OCI-LY7 (cell line): ENCODE measurements around the gene SLIT3. TPM values are rescaled to one million over a fixed set of nuclear protein-coding genes. Genes with fewer than 3 reads are reported as not detected.

Experiments used
- BruUV-seq: library from RNA; stranded (reverse); fragments of 400-500 nt; replicated peaks from 2 replicates; lab custom pipeline; 2021; lab: Mats Ljungman, UMichigan
- CTCF ChIA-PET: fragments of 300-600 bp; sonication (Branson Sonifier 250); formaldehyde crosslinking; loops from one replicate; lab custom pipeline; 2022; ENCODE audit warnings: antibody characterized with exemption; ENCODE audit not compliant: unreplicated experiment; lab: Charles Lee
- POLR2A ChIA-PET: fragments of 300-600 bp; sonication (Branson Sonifier 250); formaldehyde crosslinking; loops from one replicate; lab custom pipeline; 2022; ENCODE audit warnings: antibody characterized with exemption; lab: Charles Lee
- DNase-seq: peaks from one replicate; pipeline ENCODE4 v3.0.0-alpha.2; 2015; ENCODE audit warnings: low spot score
- H2AFZ ChIP-seq: fragments of 200-600 bp; sonication (generic), shearing (Covaris generic); 2 replicates; pipeline ENCODE4 v1.6.1; 2014; ENCODE audit warnings: mild to moderate bottlenecking, antibody characterized with exemption, low read length, moderate library complexity
- H3K27ac ChIP-seq: fragments of 200-600 bp; sonication (generic); 2 replicates; pipeline ENCODE4 v1.5.1; 2014; ENCODE audit warnings: mixed run types, low read depth, mild to moderate bottlenecking, moderate library complexity, low read length, inconsistent platforms; ENCODE audit not compliant: poor library complexity, severe bottlenecking
- H3K36me3 ChIP-seq: fragments of 200-600 bp; sonication (generic); 2 replicates; pipeline ENCODE4 v1.6.1; 2014; ENCODE audit warnings: mild to moderate bottlenecking, antibody characterized with exemption, low read length, moderate library complexity, mixed read lengths; ENCODE audit not compliant: insufficient read depth
- H3K4me1 ChIP-seq: fragments of 200-600 bp; sonication (generic); 2 replicates; pipeline ENCODE4 v1.5.1; 2014; ENCODE audit warnings: mild to moderate bottlenecking, low read length; ENCODE audit not compliant: insufficient read depth, poor library complexity, severe bottlenecking
- H3K4me2 ChIP-seq: fragments of 200-600 bp; sonication (generic); 2 replicates; pipeline ENCODE4 v1.6.1; 2014; ENCODE audit warnings: mild to moderate bottlenecking, low read length
- H3K4me3 ChIP-seq: fragments of 200-600 bp; sonication (generic); 2 replicates; pipeline ENCODE4 v1.5.1; 2014; ENCODE audit warnings: mild to moderate bottlenecking, low read depth, low read length; ENCODE audit not compliant: poor library complexity, severe bottlenecking
- H3K79me2 ChIP-seq: fragments of 200-600 bp; sonication (generic); 2 replicates; pipeline ENCODE4 v1.6.1; 2016; ENCODE audit warnings: low read depth, mild to moderate bottlenecking, low read length, moderate library complexity, mixed read lengths; ENCODE audit not compliant: insufficient read depth
- H3K9me2 ChIP-seq: fragments of 200-600 bp; sonication (generic); 2 replicates; pipeline ENCODE4 v1.6.1; 2016; ENCODE audit warnings: mild to moderate bottlenecking, low read length, mixed read lengths; ENCODE audit not compliant: insufficient read depth
- H3K9me3 ChIP-seq: fragments of 200-600 bp; sonication (generic); 2 replicates; pipeline ENCODE4 v1.6.1; 2014; ENCODE audit warnings: mild to moderate bottlenecking, mixed run types, low read length, mixed read lengths
- H4K20me1 ChIP-seq: fragments of 200-600 bp; sonication (generic); 2 replicates; pipeline ENCODE4 v1.6.1; 2014; ENCODE audit warnings: mild to moderate bottlenecking, antibody characterized with exemption, low read length, moderate library complexity, mixed read lengths; ENCODE audit not compliant: insufficient read depth
- EZH2phosphoT487 ChIP-seq: fragments of 200-600 bp; sonication (generic); IDR thresholded peaks from 2 replicates; pipeline ENCODE4 v1.6.1; 2018; ENCODE audit warnings: low read depth, borderline replicate concordance, mild to moderate bottlenecking, mixed run types, antibody characterized with exemption, low read length, moderate library complexity, mixed read lengths
- intact Hi-C: fragments of 100-400 bp; cut with micrococcal nuclease; formaldehyde crosslinking; loops from one replicate; pipeline ENCODE4 v1.10.0; 2022; ENCODE audit not compliant: unreplicated experiment
- total RNA-seq, 2 experiments: library from RNA; depleted of rRNA in 1 of 2; stranded (reverse); fragments of >200 nt in 1 of 2; shearing (Covaris generic) in 1 of 2; gene quantifications; 2 replicates each; pipeline ENCODE4 v1.2.3, GENCODE V29; 2014 to 2022
- TF ChIP-seq, protein P1 (sequence below): fragments of 200-600 bp; sonication (generic); conservative IDR thresholded peaks from 2 replicates; pipeline ENCODE4 v1.5.1; 2014; ENCODE audit warnings: mild to moderate bottlenecking, antibody characterized with exemption, low read length, moderate library complexity, mixed read lengths

Gene SLIT3
- total RNA-seq, 2 experiments from 2014 or later: not detected

DNA sequence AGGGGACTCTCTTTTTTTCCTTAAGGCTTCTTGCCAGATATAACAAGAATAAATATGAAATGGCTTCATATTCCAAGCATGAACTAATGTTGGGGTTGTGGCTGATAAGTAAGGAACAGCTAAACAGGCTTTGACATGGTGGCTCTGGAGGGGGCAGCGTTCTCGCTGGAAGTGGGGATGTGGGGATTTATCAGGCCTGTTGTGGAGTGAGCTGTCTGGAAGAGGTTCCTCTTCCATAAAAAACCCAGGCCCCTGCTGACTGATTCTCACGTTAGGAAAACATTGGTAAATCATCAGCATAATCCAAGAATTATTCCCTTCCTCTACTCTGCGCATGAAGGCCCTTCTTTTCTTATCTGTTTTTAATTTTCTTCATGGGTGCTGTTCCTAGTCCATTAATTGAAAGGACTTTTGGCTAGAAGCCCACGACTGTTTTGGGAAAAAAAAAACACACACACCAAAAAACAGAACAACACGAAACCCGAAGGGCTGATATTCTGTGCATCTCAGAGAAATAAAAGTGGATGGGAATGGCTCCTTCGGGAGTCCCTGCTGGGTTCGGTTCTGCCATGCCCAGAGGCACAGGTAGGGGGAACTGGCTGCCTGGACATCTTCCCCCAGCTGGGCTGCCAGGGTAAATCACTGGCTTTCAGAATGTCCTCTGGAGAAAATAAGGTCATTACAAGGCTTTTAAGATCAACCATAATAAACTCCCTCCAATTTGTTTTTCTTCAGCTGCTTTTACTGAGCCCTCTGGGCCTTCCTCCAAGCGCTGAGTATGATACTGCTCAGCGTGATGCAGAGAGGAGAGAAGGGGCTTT, 297.0 kb downstream of the SLIT3 start:
- POLR2A ChIA-PET: no interaction called here
- Histone ChIP-seq H3K36me3 (no peaks in the 10 kb centered on the region), H3K9me2 (no peaks in the 10 kb centered on the region), H2AFZ (no peak overlapping the region), H3K4me3 (no peak overlapping the region), H3K4me1 (no peaks in the 10 kb centered on the region), H4K20me1 (no peaks in the 10 kb centered on the region), H3K27ac (no peak overlapping the region), H3K4me2 (no peak overlapping the region), H3K9me3 (no peaks in the 10 kb centered on the region), H3K79me2 (no peaks in the 10 kb centered on the region)
- DNase-seq: no peak
- CTCF ChIA-PET: no interaction called here
- intact Hi-C loops: no loop called here
- TF ChIP-seq EZH2phosphoT487: no peak
- TF ChIP-seq, protein P1, sequence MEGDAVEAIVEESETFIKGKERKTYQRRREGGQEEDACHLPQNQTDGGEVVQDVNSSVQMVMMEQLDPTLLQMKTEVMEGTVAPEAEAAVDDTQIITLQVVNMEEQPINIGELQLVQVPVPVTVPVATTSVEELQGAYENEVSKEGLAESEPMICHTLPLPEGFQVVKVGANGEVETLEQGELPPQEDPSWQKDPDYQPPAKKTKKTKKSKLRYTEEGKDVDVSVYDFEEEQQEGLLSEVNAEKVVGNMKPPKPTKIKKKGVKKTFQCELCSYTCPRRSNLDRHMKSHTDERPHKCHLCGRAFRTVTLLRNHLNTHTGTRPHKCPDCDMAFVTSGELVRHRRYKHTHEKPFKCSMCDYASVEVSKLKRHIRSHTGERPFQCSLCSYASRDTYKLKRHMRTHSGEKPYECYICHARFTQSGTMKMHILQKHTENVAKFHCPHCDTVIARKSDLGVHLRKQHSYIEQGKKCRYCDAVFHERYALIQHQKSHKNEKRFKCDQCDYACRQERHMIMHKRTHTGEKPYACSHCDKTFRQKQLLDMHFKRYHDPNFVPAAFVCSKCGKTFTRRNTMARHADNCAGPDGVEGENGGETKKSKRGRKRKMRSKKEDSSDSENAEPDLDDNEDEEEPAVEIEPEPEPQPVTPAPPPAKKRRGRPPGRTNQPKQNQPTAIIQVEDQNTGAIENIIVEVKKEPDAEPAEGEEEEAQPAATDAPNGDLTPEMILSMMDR: no peak
- BruUV-seq: no TSS peak

DNA sequence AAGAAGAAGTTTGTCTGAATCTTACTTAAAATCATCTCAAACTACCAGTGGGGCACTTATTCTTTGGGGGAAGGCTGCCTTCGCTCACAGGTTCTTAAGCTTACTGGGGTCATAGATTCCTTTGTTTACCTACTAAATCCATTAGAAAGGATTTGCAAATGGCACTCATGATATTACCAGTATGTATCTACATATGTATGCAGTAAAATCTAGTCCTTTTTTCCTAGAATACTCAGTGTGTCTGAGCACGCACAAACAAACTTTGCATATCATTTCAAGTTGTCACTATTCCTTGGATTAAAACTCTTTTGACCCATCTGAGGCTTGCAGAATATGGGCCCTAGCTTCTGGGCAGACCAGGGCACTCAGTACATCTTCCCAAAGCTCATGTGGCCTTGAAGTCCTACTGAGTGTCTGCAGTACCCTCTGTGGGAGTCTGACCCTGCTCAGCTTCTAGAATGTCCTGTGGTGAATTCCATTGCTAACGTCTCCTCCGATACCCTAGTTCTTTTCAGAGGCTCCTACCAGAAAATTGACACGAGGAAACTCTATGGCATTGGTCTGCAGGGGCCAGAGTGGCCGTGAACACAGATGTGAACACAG, 297.9 kb downstream of the SLIT3 start:
- TF ChIP-seq, protein P1: no peak
- TF ChIP-seq EZH2phosphoT487: no peak
- H3K27ac ChIP-seq: no peak overlapping the region
- POLR2A ChIA-PET: interaction anchor here (0.6 kb wide), 1 partner anchor 119 kb away, joined by 3 read pairs; no protein-coding TSS in a partner anchor
- H3K36me3 ChIP-seq: no peaks in the 10 kb centered on the region
- no peak overlapping the region for H3K4me2 ChIP-seq
- H3K4me1 ChIP-seq: no peaks in the 10 kb centered on the region
- no peak for DNase-seq
- CTCF ChIA-PET: no interaction called here
- H3K4me3 ChIP-seq: no peak overlapping the region
- no peaks in the 10 kb centered on the region for H3K9me2 ChIP-seq
- no peaks in the 10 kb centered on the region for H3K79me2 ChIP-seq
- H4K20me1 ChIP-seq: no peaks in the 10 kb centered on the region
- no peaks in the 10 kb centered on the region for H3K9me3 ChIP-seq
- H2AFZ ChIP-seq: no peak overlapping the region
- no TSS peak for BruUV-seq
- intact Hi-C loops: no loop called here

DNA sequence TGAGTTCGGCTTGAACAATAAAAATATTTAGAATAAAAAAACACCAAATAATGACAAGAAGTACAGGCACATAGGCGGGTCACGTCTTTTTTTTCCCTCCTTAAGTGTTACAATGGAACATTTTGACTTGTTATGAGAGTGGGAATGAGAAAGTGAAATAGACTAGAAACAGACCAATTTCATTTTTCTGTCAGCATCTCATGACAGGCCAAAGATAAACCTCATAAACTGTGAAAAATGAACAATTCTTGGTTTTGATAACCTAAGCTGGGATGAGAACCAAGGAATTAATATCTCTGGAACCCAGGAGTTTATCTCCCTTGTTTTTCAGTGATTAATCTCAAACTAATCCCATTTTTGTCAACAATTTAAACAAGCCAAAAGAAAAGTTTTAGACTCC, 299.5 kb downstream of the SLIT3 start:
- Histone ChIP-seq H3K27ac (no peak overlapping the region), H3K9me3 (no peaks in the 10 kb centered on the region), H4K20me1 (no peaks in the 10 kb centered on the region), H3K36me3 (no peaks in the 10 kb centered on the region), H2AFZ (no peak overlapping the region), H3K4me2 (no peak overlapping the region), H3K79me2 (no peaks in the 10 kb centered on the region), H3K4me1 (no peaks in the 10 kb centered on the region), H3K4me3 (no peak overlapping the region), H3K9me2 (no peaks in the 10 kb centered on the region)
- no peak for TF ChIP-seq EZH2phosphoT487
- TF ChIP-seq, protein P1: no peak
- CTCF ChIA-PET: no interaction called here
- no peak for DNase-seq
- BruUV-seq: no TSS peak
- POLR2A ChIA-PET: no interaction called here
- intact Hi-C loops: no loop called here
